ENCODE data around the gene AOPEP. TPM values are rescaled to one million over a fixed set of nuclear protein-coding genes. Genes with fewer than 3 reads are reported as not detected.

The AOPEP gene
- total RNA-seq, 1 experiment from 2014 or later: 14.4 TPM

DNA sequence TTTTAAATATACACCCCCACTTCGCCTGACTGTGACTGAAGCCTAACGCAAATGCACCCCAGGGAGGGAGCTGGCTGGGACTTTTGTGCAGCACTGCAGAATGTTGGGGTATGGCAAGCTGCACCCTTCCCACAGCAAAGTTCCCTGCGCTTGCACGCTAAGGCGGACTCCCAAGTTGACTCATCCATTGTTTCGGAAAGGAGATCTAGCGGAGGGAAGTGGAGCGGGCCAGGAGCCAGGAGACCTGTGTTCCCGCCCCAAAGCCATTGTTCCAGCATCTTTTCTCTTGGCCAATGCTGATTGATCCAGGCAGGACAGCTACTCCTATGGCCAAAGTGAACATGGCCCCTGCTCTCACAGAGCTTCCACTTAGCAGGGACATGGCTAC lies 202.9 kb downstream of the AOPEP start:
- H3K9me3 Mint-ChIP-seq: no peaks in the 10 kb centered on the region

DNA sequence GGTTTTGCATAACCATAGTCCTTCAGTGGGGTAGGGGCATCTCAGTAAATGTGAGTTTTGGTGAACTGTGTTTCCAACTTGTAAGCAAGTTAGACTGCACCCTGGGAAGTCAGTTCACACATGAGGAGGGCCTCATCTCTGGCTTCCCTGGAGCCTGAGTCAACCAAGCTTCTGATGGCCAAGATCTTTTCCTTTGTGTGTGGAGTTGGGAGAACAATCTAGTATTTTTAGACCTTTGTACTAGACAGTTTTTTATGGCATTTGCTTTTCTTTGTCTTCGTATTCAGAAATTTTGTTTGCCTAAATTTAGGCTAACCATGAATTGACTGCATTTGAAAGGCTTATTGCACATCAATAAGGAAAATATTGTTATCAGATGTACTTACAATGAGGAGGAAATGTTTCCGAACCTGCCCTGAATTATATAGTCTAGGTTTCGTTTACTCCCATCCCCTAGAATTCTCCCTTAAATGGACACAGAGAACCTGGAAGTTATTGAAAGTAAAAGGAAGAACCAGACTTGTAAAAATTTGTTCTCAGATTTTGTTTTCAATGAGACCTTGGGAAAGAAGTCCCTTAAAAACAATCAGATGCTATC lies 204.6 kb downstream of the AOPEP start:
- H3K27ac Mint-ChIP-seq: no peak overlapping the region
- no peak overlapping the region for H3K4me3 Mint-ChIP-seq
- no peaks in the 10 kb centered on the region for H3K36me3 Mint-ChIP-seq
- CTCF ChIA-PET: no interaction called here
- no peak for ATAC-seq
- no peaks in the 10 kb centered on the region; the same call in none of the 2 replicates for H3K27me3 Mint-ChIP-seq (ENCODE audit: low read depth)
- POLR2A ChIA-PET: no interaction called here
- peaks cover 22% of the 10 kb centered on the region for H3K4me1 Mint-ChIP-seq
- no peaks in the 10 kb centered on the region for H3K9me3 Mint-ChIP-seq
- DNase-seq (ENCODE audit: low spot score): no peak
- TF ChIP-seq, protein P1, sequence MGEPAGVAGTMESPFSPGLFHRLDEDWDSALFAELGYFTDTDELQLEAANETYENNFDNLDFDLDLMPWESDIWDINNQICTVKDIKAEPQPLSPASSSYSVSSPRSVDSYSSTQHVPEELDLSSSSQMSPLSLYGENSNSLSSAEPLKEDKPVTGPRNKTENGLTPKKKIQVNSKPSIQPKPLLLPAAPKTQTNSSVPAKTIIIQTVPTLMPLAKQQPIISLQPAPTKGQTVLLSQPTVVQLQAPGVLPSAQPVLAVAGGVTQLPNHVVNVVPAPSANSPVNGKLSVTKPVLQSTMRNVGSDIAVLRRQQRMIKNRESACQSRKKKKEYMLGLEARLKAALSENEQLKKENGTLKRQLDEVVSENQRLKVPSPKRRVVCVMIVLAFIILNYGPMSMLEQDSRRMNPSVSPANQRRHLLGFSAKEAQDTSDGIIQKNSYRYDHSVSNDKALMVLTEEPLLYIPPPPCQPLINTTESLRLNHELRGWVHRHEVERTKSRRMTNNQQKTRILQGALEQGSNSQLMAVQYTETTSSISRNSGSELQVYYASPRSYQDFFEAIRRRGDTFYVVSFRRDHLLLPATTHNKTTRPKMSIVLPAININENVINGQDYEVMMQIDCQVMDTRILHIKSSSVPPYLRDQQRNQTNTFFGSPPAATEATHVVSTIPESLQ (CRISPR knock-in tag; IDR thresholded peaks at IDR 0.05): no peak
- TF ChIP-seq, protein P2, sequence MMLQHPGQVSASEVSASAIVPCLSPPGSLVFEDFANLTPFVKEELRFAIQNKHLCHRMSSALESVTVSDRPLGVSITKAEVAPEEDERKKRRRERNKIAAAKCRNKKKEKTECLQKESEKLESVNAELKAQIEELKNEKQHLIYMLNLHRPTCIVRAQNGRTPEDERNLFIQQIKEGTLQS (CRISPR knock-in tag; conservative IDR thresholded peaks at IDR 0.05): no peak
- TF ChIP-seq OVOL2 (CRISPR knock-in tag; IDR thresholded peaks at IDR 0.05; ENCODE audit: borderline replicate concordance) (no peak), ZNF138 (CRISPR knock-in tag; conservative IDR thresholded peaks at IDR 0.05) (no peak), SP1 (CRISPR knock-in tag; conservative IDR thresholded peaks at IDR 0.05) (no peak), TCF7 (CRISPR knock-in tag; IDR thresholded peaks at IDR 0.05; ENCODE audit: low read depth) (no peak), MXD4 (CRISPR knock-in tag; IDR thresholded peaks at IDR 0.05; ENCODE audit: borderline replicate concordance) (no peak)
- TF ChIP-seq, protein P3, sequence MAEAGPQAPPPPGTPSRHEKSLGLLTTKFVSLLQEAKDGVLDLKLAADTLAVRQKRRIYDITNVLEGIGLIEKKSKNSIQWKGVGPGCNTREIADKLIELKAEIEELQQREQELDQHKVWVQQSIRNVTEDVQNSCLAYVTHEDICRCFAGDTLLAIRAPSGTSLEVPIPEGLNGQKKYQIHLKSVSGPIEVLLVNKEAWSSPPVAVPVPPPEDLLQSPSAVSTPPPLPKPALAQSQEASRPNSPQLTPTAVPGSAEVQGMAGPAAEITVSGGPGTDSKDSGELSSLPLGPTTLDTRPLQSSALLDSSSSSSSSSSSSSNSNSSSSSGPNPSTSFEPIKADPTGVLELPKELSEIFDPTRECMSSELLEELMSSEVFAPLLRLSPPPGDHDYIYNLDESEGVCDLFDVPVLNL (CRISPR knock-in tag; IDR thresholded peaks at IDR 0.05; ENCODE audit: borderline replicate concordance, low read depth): no peak
- TF ChIP-seq, protein P4, sequence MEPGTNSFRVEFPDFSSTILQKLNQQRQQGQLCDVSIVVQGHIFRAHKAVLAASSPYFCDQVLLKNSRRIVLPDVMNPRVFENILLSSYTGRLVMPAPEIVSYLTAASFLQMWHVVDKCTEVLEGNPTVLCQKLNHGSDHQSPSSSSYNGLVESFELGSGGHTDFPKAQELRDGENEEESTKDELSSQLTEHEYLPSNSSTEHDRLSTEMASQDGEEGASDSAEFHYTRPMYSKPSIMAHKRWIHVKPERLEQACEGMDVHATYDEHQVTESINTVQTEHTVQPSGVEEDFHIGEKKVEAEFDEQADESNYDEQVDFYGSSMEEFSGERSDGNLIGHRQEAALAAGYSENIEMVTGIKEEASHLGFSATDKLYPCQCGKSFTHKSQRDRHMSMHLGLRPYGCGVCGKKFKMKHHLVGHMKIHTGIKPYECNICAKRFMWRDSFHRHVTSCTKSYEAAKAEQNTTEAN (CRISPR knock-in tag; IDR thresholded peaks at IDR 0.05): no peak
- TF ChIP-seq, protein P5, sequence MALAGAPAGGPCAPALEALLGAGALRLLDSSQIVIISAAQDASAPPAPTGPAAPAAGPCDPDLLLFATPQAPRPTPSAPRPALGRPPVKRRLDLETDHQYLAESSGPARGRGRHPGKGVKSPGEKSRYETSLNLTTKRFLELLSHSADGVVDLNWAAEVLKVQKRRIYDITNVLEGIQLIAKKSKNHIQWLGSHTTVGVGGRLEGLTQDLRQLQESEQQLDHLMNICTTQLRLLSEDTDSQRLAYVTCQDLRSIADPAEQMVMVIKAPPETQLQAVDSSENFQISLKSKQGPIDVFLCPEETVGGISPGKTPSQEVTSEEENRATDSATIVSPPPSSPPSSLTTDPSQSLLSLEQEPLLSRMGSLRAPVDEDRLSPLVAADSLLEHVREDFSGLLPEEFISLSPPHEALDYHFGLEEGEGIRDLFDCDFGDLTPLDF (CRISPR knock-in tag; IDR thresholded peaks at IDR 0.05): no peak

More for the DNA sequence above, 202.9 kb downstream of the AOPEP start:
- Mint-ChIP-seq H3K4me3 (no peak overlapping the region), H3K27me3 (ENCODE audit: low read depth) (no peaks in the 10 kb centered on the region; the same call in none of the 2 replicates), H3K36me3 (no peaks in the 10 kb centered on the region), H3K27ac (peak overlapping the region; percentile 34; the same call in 1 of the 2 replicates), H3K4me1 (peaks cover 22% of the 10 kb centered on the region)
- ChIA-PET POLR2A (no interaction called here), CTCF (no interaction called here)
- no peak for ATAC-seq
- no peak for DNase-seq (ENCODE audit: low spot score)
- TF ChIP-seq, protein P6, sequence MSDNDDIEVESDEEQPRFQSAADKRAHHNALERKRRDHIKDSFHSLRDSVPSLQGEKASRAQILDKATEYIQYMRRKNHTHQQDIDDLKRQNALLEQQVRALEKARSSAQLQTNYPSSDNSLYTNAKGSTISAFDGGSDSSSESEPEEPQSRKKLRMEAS (CRISPR knock-in tag; IDR thresholded peaks at IDR 0.05): no peak
- TF ChIP-seq ZNF121 (CRISPR knock-in tag; IDR thresholded peaks at IDR 0.05): no peak
- no peak for TF ChIP-seq EMX1 (CRISPR knock-in tag; IDR thresholded peaks at IDR 0.05)
- no peak for TF ChIP-seq ZNF219 (CRISPR knock-in tag; IDR thresholded peaks at IDR 0.05; ENCODE audit: borderline replicate concordance)
- TF ChIP-seq, protein P7, sequence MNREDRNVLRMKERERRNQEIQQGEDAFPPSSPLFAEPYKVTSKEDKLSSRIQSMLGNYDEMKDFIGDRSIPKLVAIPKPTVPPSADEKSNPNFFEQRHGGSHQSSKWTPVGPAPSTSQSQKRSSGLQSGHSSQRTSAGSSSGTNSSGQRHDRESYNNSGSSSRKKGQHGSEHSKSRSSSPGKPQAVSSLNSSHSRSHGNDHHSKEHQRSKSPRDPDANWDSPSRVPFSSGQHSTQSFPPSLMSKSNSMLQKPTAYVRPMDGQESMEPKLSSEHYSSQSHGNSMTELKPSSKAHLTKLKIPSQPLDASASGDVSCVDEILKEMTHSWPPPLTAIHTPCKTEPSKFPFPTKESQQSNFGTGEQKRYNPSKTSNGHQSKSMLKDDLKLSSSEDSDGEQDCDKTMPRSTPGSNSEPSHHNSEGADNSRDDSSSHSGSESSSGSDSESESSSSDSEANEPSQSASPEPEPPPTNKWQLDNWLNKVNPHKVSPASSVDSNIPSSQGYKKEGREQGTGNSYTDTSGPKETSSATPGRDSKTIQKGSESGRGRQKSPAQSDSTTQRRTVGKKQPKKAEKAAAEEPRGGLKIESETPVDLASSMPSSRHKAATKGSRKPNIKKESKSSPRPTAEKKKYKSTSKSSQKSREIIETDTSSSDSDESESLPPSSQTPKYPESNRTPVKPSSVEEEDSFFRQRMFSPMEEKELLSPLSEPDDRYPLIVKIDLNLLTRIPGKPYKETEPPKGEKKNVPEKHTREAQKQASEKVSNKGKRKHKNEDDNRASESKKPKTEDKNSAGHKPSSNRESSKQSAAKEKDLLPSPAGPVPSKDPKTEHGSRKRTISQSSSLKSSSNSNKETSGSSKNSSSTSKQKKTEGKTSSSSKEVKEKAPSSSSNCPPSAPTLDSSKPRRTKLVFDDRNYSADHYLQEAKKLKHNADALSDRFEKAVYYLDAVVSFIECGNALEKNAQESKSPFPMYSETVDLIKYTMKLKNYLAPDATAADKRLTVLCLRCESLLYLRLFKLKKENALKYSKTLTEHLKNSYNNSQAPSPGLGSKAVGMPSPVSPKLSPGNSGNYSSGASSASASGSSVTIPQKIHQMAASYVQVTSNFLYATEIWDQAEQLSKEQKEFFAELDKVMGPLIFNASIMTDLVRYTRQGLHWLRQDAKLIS (CRISPR knock-in tag; IDR thresholded peaks at IDR 0.05; ENCODE audit: borderline replicate concordance): no peak
- TF ChIP-seq GTF2I (CRISPR knock-in tag; conservative IDR thresholded peaks at IDR 0.05): no peak
- TF ChIP-seq ZNF317 (CRISPR knock-in tag; IDR thresholded peaks at IDR 0.05; ENCODE audit: borderline replicate concordance, low read depth): no peak
- TF ChIP-seq, protein P8, sequence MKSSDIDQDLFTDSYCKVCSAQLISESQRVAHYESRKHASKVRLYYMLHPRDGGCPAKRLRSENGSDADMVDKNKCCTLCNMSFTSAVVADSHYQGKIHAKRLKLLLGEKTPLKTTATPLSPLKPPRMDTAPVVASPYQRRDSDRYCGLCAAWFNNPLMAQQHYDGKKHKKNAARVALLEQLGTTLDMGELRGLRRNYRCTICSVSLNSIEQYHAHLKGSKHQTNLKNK (CRISPR knock-in tag; IDR thresholded peaks at IDR 0.05): no peak
- TF ChIP-seq, protein P9, sequence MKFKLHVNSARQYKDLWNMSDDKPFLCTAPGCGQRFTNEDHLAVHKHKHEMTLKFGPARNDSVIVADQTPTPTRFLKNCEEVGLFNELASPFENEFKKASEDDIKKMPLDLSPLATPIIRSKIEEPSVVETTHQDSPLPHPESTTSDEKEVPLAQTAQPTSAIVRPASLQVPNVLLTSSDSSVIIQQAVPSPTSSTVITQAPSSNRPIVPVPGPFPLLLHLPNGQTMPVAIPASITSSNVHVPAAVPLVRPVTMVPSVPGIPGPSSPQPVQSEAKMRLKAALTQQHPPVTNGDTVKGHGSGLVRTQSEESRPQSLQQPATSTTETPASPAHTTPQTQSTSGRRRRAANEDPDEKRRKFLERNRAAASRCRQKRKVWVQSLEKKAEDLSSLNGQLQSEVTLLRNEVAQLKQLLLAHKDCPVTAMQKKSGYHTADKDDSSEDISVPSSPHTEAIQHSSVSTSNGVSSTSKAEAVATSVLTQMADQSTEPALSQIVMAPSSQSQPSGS (CRISPR knock-in tag; IDR thresholded peaks at IDR 0.05; ENCODE audit: borderline replicate concordance, low read depth): no peak
- TF ChIP-seq JAZF1 (CRISPR knock-in tag; IDR thresholded peaks at IDR 0.05): no peak

All from WTC11 (cell line).